HepG2 (cell line): ENCODE measurements around the gene DNLZ. TPM values are rescaled to one million over a fixed set of nuclear protein-coding genes. Genes with fewer than 3 reads are reported as not detected.

ENCODE experiments used
- HNRNPL ChIP-seq: fragments of 200-400 bp; formaldehyde crosslinking; IDR thresholded peaks from 2 replicates; pipeline ENCODE4 v1.6.1; 2017; ENCODE audit warnings: mild to moderate bottlenecking, low read depth, low read length
- MTA1 ChIP-seq: sonication (generic); formaldehyde crosslinking; IDR thresholded peaks from 2 replicates; pipeline ENCODE4 v1.4.0; 2020; ENCODE audit warnings: missing genetic modification reagents, mild to moderate bottlenecking, borderline replicate concordance
- NONO ChIP-seq, 2 experiments: fragments of 450-650 bp in 1 of 2; sonication (generic) in 1 of 2; formaldehyde crosslinking in 1 of 2; IDR thresholded peaks in 1 of 2; conservative IDR thresholded peaks in 1 of 2; 2 replicates each; pipeline versions ENCODE4 v1.6.1 to v1.8.0; 2017 to 2022; ENCODE audit warnings: mild to moderate bottlenecking in 1 of 2, missing genetic modification reagents in 1 of 2, moderate library complexity in 1 of 2
- RBAK ChIP-seq: sonication (generic); formaldehyde crosslinking; IDR thresholded peaks from 2 replicates; pipeline ENCODE4 v1.5.1; 2020; ENCODE audit warnings: mild to moderate bottlenecking, missing genetic modification reagents
- RXRA ChIP-seq: sonication (generic); formaldehyde crosslinking; IDR thresholded peaks from 2 replicates; pipeline ENCODE4 v1.5.1; 2020; ENCODE audit warnings: missing genetic modification reagents
- SAP130 ChIP-seq: IDR thresholded peaks from 2 replicates; pipeline ENCODE4 v1.6.1; 2016; ENCODE audit warnings: low read depth
- SYNCRIP ChIP-seq: fragments of 200-400 bp; formaldehyde crosslinking; IDR thresholded peaks from 2 replicates; pipeline ENCODE4 v1.6.1; 2018; ENCODE audit warnings: mild to moderate bottlenecking, low read depth, low read length; ENCODE audit not compliant: insufficient read depth
- ZFP36 ChIP-seq: fragments of 150-350 bp; IDR thresholded peaks from 2 replicates; pipeline ENCODE4 v1.6.1; 2018; ENCODE audit warnings: borderline replicate concordance, low read length, low read depth; ENCODE audit not compliant: partially characterized antibody
- ZKSCAN5 ChIP-seq: sonication (generic); formaldehyde crosslinking; IDR thresholded peaks from 2 replicates; pipeline ENCODE4 v1.5.1; 2020; ENCODE audit warnings: mild to moderate bottlenecking, missing genetic modification reagents
- ZNF17 ChIP-seq: sonication (generic); formaldehyde crosslinking; IDR thresholded peaks from 2 replicates; pipeline ENCODE4 v1.5.0; 2020; ENCODE audit warnings: mild to moderate bottlenecking, missing genetic modification reagents
- ZNF562 ChIP-seq: sonication (generic); formaldehyde crosslinking; IDR thresholded peaks from 2 replicates; pipeline ENCODE4 v1.8.0; 2022; ENCODE audit warnings: missing genetic modification reagents, borderline replicate concordance
- ZNF589 ChIP-seq: sonication (generic); formaldehyde crosslinking; conservative IDR thresholded peaks from 2 replicates; pipeline ENCODE4 v1.8.0; 2022; ENCODE audit warnings: mild to moderate bottlenecking, moderate library complexity, missing genetic modification reagents
- ZNF772 ChIP-seq: sonication (generic); formaldehyde crosslinking; IDR thresholded peaks from 2 replicates; pipeline ENCODE4 v1.5.0; 2020; ENCODE audit warnings: mild to moderate bottlenecking, missing genetic modification reagents
- ZNF879 ChIP-seq: sonication (generic); formaldehyde crosslinking; IDR thresholded peaks from 2 replicates; pipeline ENCODE4 v1.8.1; 2023; ENCODE audit warnings: missing genetic modification reagents
- polyA plus RNA-seq, 8 experiments: library from polyadenylated mRNA; depleted of rRNA in 3 of 8; stranded (reverse) in 7 of 8; unstranded in 1 of 8; fragments of >200 nt; fragmentation: Illumina TruSeq in 4 of 8; extraction: Trizol in 4 of 8; gene quantifications; 2 replicates each; pipeline versions ENCODE4 v1.2.1 to v1.2.3, GENCODE V29; 2011 to 2016; ENCODE audit warnings: low read depth in 4 of 8, missing spikeins in 1 of 8, mixed read lengths in 1 of 8; ENCODE audit not compliant: insufficient read depth in 1 of 8
- total RNA-seq, 5 experiments: library from RNA; depleted of rRNA; stranded (reverse); fragments of >200 nt; fragmentation: Illumina TruSeq; extraction: Trizol; gene quantifications; 2 replicates each; pipeline ENCODE4 v1.2.3, GENCODE V29; 2016; ENCODE audit warnings: low read depth in 1 of 5
- TF ChIP-seq, protein P1 (sequence below): sonication (generic); formaldehyde crosslinking; IDR thresholded peaks from 2 replicates; pipeline ENCODE4 v1.5.0; 2020; ENCODE audit warnings: mild to moderate bottlenecking, missing genetic modification reagents, moderate library complexity
- TF ChIP-seq, protein P2 (sequence below): sonication (generic); formaldehyde crosslinking; IDR thresholded peaks from 2 replicates; pipeline ENCODE4 v1.4.0; 2020; ENCODE audit warnings: missing genetic modification reagents
- TF ChIP-seq, protein P3 (sequence below): sonication (generic); IDR thresholded peaks from 2 replicates; pipeline ENCODE4 v1.6.1; 2016; ENCODE audit warnings: low read depth, borderline replicate concordance
- TF ChIP-seq, protein P4 (sequence below), 2 experiments: sonication (generic) in 1 of 2; formaldehyde crosslinking in 1 of 2; IDR thresholded peaks; 2 replicates each; pipeline versions ENCODE4 v1.4.0 to v1.6.1; 2016 to 2020; ENCODE audit warnings: borderline replicate concordance in 1 of 2, low read depth in 1 of 2, mild to moderate bottlenecking in 1 of 2, missing genetic modification reagents in 1 of 2
- TF ChIP-seq, protein P5 (sequence below): sonication (generic); formaldehyde crosslinking; IDR thresholded peaks from 2 replicates; pipeline ENCODE4 v1.5.0; 2020; ENCODE audit warnings: mild to moderate bottlenecking, missing genetic modification reagents

DNLZ gene
- total and polyA plus RNA-seq, 2 of the 13 experiments (the other 11 are each of a cell fraction or from before 2014, with no cell fraction given), result 3.4 to 8.0 TPM

DNA sequence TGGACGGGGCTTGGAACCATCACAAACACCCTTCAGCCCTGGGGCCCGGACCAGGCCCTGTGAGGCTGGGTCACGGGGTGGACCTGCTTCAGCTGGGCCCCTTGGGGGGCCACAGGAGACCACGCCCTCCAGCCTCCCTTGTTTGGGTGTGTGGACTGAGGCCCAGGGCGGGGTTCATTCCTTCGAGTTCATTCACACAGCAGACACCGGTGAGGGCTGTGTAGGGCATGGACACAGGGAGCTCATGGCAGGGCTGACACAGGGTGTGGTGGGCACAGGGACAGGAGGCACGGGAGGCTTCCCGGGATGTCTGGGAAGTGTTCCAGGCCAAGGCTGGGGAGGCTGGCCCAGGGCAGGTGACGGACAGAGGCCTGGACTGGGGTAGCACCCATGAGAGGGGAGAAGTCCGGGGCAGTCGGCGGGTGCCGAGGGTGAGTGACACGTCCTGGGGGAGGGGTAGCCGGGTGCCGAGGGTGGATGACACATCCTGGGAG is 8.9 kb downstream of the DNLZ start (continued):
- TF ChIP-seq, protein P1, sequence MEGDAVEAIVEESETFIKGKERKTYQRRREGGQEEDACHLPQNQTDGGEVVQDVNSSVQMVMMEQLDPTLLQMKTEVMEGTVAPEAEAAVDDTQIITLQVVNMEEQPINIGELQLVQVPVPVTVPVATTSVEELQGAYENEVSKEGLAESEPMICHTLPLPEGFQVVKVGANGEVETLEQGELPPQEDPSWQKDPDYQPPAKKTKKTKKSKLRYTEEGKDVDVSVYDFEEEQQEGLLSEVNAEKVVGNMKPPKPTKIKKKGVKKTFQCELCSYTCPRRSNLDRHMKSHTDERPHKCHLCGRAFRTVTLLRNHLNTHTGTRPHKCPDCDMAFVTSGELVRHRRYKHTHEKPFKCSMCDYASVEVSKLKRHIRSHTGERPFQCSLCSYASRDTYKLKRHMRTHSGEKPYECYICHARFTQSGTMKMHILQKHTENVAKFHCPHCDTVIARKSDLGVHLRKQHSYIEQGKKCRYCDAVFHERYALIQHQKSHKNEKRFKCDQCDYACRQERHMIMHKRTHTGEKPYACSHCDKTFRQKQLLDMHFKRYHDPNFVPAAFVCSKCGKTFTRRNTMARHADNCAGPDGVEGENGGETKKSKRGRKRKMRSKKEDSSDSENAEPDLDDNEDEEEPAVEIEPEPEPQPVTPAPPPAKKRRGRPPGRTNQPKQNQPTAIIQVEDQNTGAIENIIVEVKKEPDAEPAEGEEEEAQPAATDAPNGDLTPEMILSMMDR, result no peak
- no peak for TF ChIP-seq ZNF879 (CRISPR knock-in tag)
- TF ChIP-seq MTA1 (CRISPR knock-in tag), result no peak
- TF ChIP-seq ZNF562 (CRISPR knock-in tag), result no peak
- TF ChIP-seq RXRA (CRISPR knock-in tag), result peak; percentile 59; the same call in 1 of the 2 replicates
- TF ChIP-seq, protein P2, sequence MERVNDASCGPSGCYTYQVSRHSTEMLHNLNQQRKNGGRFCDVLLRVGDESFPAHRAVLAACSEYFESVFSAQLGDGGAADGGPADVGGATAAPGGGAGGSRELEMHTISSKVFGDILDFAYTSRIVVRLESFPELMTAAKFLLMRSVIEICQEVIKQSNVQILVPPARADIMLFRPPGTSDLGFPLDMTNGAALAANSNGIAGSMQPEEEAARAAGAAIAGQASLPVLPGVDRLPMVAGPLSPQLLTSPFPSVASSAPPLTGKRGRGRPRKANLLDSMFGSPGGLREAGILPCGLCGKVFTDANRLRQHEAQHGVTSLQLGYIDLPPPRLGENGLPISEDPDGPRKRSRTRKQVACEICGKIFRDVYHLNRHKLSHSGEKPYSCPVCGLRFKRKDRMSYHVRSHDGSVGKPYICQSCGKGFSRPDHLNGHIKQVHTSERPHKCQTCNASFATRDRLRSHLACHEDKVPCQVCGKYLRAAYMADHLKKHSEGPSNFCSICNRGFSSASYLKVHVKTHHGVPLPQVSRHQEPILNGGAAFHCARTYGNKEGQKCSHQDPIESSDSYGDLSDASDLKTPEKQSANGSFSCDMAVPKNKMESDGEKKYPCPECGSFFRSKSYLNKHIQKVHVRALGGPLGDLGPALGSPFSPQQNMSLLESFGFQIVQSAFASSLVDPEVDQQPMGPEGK (CRISPR knock-in tag), result peak; percentile 81
- TF ChIP-seq, protein P3, sequence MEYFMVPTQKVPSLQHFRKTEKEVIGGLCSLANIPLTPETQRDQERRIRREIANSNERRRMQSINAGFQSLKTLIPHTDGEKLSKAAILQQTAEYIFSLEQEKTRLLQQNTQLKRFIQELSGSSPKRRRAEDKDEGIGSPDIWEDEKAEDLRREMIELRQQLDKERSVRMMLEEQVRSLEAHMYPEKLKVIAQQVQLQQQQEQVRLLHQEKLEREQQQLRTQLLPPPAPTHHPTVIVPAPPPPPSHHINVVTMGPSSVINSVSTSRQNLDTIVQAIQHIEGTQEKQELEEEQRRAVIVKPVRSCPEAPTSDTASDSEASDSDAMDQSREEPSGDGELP, result peak; percentile 28; the same call in 1 of the 2 replicates
- no peak for TF ChIP-seq ZNF589
- no peak for TF ChIP-seq RBAK
- TF ChIP-seq, protein P4, sequence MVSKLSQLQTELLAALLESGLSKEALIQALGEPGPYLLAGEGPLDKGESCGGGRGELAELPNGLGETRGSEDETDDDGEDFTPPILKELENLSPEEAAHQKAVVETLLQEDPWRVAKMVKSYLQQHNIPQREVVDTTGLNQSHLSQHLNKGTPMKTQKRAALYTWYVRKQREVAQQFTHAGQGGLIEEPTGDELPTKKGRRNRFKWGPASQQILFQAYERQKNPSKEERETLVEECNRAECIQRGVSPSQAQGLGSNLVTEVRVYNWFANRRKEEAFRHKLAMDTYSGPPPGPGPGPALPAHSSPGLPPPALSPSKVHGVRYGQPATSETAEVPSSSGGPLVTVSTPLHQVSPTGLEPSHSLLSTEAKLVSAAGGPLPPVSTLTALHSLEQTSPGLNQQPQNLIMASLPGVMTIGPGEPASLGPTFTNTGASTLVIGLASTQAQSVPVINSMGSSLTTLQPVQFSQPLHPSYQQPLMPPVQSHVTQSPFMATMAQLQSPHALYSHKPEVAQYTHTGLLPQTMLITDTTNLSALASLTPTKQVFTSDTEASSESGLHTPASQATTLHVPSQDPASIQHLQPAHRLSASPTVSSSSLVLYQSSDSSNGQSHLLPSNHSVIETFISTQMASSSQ (IDR thresholded peaks at IDR 0.05; ENCODE audit: low read depth), result no peak
- TF ChIP-seq, protein P4 (CRISPR knock-in tag; IDR thresholded peaks at IDR 0.05; ENCODE audit: borderline replicate concordance), result no peak
- TF ChIP-seq ZFP36, result no peak
- TF ChIP-seq HNRNPL, result peak; percentile 74
- TF ChIP-seq ZNF17 (CRISPR knock-in tag), result no peak
- TF ChIP-seq ZNF772 (CRISPR knock-in tag), result 0 out of 2 replicates have a peak, but pooled peaks have one; percentile 10
- TF ChIP-seq ZKSCAN5 (CRISPR knock-in tag), result no peak
- TF ChIP-seq SAP130 (CRISPR knock-in tag), result peak; percentile 68
- TF ChIP-seq, protein P5, sequence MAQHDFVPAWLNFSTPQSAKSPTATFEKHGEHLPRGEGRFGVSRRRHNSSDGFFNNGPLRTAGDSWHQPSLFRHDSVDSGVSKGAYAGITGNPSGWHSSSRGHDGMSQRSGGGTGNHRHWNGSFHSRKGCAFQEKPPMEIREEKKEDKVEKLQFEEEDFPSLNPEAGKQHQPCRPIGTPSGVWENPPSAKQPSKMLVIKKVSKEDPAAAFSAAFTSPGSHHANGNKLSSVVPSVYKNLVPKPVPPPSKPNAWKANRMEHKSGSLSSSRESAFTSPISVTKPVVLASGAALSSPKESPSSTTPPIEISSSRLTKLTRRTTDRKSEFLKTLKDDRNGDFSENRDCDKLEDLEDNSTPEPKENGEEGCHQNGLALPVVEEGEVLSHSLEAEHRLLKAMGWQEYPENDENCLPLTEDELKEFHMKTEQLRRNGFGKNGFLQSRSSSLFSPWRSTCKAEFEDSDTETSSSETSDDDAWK (CRISPR knock-in tag), result no peak
- no peak for TF ChIP-seq SYNCRIP
- no peak for TF ChIP-seq NONO (IDR thresholded peaks at IDR 0.05)
- no peak for TF ChIP-seq NONO (CRISPR knock-in tag; conservative IDR thresholded peaks at IDR 0.05)
